ENCODE data around the gene RXRA.

DNA sequence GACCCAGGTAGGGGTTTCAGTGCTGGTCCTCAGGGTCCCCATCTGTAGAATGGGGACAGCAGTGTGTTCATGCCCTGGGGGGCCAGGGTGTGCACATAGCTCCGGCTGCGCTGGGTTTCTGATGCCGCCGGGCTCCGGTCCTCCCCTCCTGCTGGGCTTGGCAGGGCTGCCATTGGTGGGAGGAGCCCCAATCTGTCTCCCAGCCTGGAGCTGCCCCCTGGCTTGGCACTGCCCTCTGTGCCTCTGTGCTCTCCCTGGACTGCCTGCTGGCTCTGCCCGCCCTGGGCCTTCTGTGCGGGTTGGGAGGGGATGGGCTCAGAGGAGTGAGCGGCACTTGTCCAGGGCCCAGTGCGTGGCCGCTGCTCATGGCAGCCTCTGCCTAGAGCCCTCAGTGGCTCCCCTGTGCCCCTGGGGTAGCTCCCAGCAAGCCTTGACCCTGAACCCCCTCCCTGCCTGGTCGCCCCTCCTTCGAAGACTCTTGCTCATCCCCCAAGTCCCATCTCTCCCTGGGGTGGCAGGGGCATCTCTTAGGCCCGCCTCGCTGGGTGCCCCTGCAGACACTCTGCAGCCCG, 35.7 kb downstream of the RXRA start:
- no peak for TF ChIP-seq YY1 (IDR thresholded peaks at IDR 0.05; ENCODE audit: insufficient read depth, insufficient read length)
- no peak for TF ChIP-seq ZNF274 (IDR thresholded peaks at IDR 0.05; ENCODE audit: low read depth, low read length)
- no peak for TF ChIP-seq SUZ12 (IDR thresholded peaks at IDR 0.05; ENCODE audit: extremely low read depth, insufficient read depth, insufficient read length)
